A673 (cell line): ENCODE measurements around the gene CDH23. TPM values are rescaled to one million over a fixed set of nuclear protein-coding genes. Genes with fewer than 3 reads are reported as not detected.

ENCODE experiments used
- BruUV-seq: library from RNA; stranded (reverse); fragments of 400-500 nt; replicated peaks from 2 replicates; lab custom pipeline; 2021; lab: Mats Ljungman, UMichigan
- CTCF ChIA-PET: fragments of 300-600 bp; sonication (Branson Sonifier 250); formaldehyde crosslinking; loops from one replicate; lab custom pipeline; 2022; ENCODE audit warnings: antibody characterized with exemption; lab: Charles Lee
- POLR2A ChIA-PET: fragments of 300-600 bp; sonication (Branson Sonifier 250); formaldehyde crosslinking; loops from one replicate; lab custom pipeline; 2022; ENCODE audit warnings: antibody characterized with exemption; ENCODE audit not compliant: low non-redundant PET; lab: Charles Lee
- DNase-seq: peaks from one replicate; pipeline ENCODE4 v3.0.0-alpha.2; 2015; ENCODE audit warnings: low spot score
- H3K27ac ChIP-seq: fragments of 200-600 bp; sonication (generic); 2 replicates; pipeline ENCODE4 v1.5.1; 2016; ENCODE audit warnings: mixed run types, low read depth, mild to moderate bottlenecking, mixed read lengths, antibody characterized with exemption, low read length; ENCODE audit not compliant: poor library complexity, severe bottlenecking
- H3K27me3 ChIP-seq: fragments of 200-600 bp; sonication (generic); replicated peaks from 2 replicates; pipeline ENCODE4 v1.6.1; 2017; ENCODE audit warnings: mixed run types, low read depth, mild to moderate bottlenecking, mixed read lengths, antibody characterized with exemption, low read length; ENCODE audit not compliant: insufficient read depth, poor library complexity
- H3K36me3 ChIP-seq: fragments of 200-600 bp; sonication (generic); 2 replicates; pipeline ENCODE4 v1.6.1; 2016; ENCODE audit warnings: mixed run types, mild to moderate bottlenecking, mixed read lengths, antibody characterized with exemption, low read length; ENCODE audit not compliant: insufficient read depth, poor library complexity, severe bottlenecking
- H3K4me1 ChIP-seq: fragments of 200-600 bp; sonication (generic); 2 replicates; pipeline ENCODE4 v1.6.1; 2017; ENCODE audit warnings: mixed run types, mild to moderate bottlenecking, mixed read lengths, antibody characterized with exemption, low read length; ENCODE audit not compliant: insufficient read depth, poor library complexity, severe bottlenecking
- H3K4me3 ChIP-seq: fragments of 200-600 bp; sonication (generic); 2 replicates; pipeline ENCODE4 v1.5.1; 2016; ENCODE audit warnings: low read depth, mixed run types, mild to moderate bottlenecking, mixed read lengths, low read length; ENCODE audit not compliant: poor library complexity, severe bottlenecking
- H3K9me3 ChIP-seq: fragments of 200-600 bp; sonication (generic); 2 replicates; pipeline ENCODE4 v1.6.1; 2016; ENCODE audit warnings: mixed run types, low read depth, mild to moderate bottlenecking, mixed read lengths, antibody characterized with exemption, low read length; ENCODE audit not compliant: poor library complexity, severe bottlenecking
- EZH2 ChIP-seq: fragments of 200-600 bp; sonication (generic); IDR thresholded peaks from 2 replicates; pipeline ENCODE4 v1.6.1; 2017; ENCODE audit warnings: borderline replicate concordance, low read depth, mild to moderate bottlenecking, mixed read lengths, antibody characterized with exemption, low read length; ENCODE audit not compliant: poor library complexity, severe bottlenecking
- intact Hi-C: fragments of 100-400 bp; cut with micrococcal nuclease; formaldehyde crosslinking; loops from one replicate; pipeline ENCODE4 v1.10.0; 2022; ENCODE audit not compliant: unreplicated experiment
- total RNA-seq: library from RNA; stranded (reverse); gene quantifications from 2 replicates; pipeline ENCODE4 v1.2.3, GENCODE V29; 2021
- TF ChIP-seq, protein P1 (sequence below): fragments of 300-800, 200-600 bp; sonication (generic); conservative IDR thresholded peaks from 2 replicates; pipeline ENCODE4 v1.5.1; 2017; ENCODE audit warnings: low read depth, mild to moderate bottlenecking, antibody characterized with exemption, low read length, moderate library complexity, mixed read lengths

The CDH23 gene
- total RNA-seq, 1 experiment from 2014 or later: 49.7 TPM

DNA sequence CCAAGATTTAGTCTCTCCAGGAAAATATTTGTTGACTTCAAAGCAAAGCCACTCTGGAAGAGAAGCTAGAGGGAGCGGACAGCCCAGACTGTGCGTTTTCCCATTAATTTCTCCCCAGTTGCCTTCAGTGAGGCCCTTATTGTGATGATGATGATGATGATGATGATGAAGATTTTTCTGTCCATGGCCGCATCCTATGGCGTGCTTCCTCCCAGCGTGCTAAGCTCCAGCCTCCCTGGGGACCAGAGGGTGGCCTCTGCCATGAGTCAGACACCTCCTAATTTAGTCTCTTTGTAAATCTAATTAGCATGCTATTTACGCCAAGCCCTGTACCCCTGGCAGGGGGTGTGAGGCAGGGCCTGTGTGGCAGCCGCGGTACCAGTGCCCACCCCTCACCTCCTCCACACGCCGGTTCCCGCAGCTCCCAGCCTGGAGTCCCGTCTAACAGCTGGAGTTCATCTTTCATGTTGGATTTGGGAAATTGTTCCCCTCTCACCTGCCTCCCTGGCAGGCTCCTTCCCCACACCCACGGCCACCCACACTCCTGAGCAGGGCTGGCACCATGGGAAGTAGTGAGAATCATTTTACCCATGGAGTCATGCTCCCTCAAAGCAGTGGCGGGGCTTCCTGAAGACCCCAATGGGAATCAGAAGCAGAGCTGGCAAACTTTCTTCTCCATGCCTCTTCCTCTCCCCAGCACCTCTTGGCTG is 230.7 kb downstream of the CDH23 start:
- Histone ChIP-seq H3K27ac (no peak overlapping the region), H3K9me3 (no peaks in the 10 kb centered on the region), H3K4me3 (no peak overlapping the region), H3K27me3 (no peaks in the 10 kb centered on the region), H3K36me3 (no peaks in the 10 kb centered on the region), H3K4me1 (peaks cover 11% of the 10 kb centered on the region)
- no TSS peak for BruUV-seq
- peak; percentile 74 for DNase-seq
- POLR2A ChIA-PET: no interaction called here
- no peak for TF ChIP-seq EZH2
- TF ChIP-seq, protein P1, sequence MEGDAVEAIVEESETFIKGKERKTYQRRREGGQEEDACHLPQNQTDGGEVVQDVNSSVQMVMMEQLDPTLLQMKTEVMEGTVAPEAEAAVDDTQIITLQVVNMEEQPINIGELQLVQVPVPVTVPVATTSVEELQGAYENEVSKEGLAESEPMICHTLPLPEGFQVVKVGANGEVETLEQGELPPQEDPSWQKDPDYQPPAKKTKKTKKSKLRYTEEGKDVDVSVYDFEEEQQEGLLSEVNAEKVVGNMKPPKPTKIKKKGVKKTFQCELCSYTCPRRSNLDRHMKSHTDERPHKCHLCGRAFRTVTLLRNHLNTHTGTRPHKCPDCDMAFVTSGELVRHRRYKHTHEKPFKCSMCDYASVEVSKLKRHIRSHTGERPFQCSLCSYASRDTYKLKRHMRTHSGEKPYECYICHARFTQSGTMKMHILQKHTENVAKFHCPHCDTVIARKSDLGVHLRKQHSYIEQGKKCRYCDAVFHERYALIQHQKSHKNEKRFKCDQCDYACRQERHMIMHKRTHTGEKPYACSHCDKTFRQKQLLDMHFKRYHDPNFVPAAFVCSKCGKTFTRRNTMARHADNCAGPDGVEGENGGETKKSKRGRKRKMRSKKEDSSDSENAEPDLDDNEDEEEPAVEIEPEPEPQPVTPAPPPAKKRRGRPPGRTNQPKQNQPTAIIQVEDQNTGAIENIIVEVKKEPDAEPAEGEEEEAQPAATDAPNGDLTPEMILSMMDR: no peak
- intact Hi-C loops: no loop called here
- CTCF ChIA-PET: no interaction called here

DNA sequence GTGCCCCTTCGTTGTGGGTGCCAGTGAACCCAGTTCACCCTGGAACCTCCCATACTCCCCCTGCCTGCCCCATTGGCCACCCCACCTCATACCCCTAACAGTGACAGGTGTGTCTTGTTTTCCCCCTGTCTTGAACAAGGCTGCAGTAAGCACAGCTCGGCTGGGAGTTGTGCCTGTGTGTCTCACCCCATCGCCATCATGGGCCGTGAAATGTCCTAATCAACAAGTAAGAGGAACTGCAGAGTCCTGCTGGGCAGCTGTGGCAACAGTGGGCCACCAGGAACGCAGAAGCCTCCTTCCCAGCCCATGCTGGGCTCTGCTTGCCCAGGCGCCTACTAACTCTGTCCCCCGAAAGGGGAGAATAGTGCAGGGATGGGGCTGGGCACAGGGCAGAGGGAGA is 231.2 kb downstream of the CDH23 start:
- H3K36me3 ChIP-seq: no peaks in the 10 kb centered on the region
- no peaks in the 10 kb centered on the region for H3K27me3 ChIP-seq
- peaks cover 11% of the 10 kb centered on the region for H3K4me1 ChIP-seq
- intact Hi-C loops: no loop called here
- no peak overlapping the region for H3K27ac ChIP-seq
- TF ChIP-seq, protein P1: no peak
- no peak for TF ChIP-seq EZH2
- POLR2A ChIA-PET: no interaction called here
- BruUV-seq: no TSS peak
- no peak for DNase-seq
- no peak overlapping the region for H3K4me3 ChIP-seq
- H3K9me3 ChIP-seq: no peaks in the 10 kb centered on the region
- CTCF ChIA-PET: no interaction called here

DNA sequence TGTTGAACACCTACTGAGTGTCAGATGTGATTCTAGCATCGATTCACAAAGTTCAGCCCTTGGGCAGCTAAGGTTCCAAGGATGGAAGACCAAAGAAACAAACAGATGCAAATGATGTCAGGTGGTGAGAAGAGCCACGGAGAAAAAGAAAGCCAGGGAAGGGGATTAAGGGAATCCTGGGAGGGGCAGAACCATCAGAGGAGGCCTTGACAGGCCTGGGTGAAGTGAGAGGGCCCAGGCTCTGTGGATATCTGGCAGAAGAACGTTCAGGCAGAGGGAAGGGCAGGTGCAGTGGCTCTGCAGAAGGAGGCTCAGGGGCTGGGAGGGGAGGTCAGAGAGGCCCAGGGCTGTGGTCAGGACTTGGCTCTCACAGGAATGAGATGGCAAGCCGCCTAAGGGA is 232.4 kb downstream of the CDH23 start:
- ChIA-PET POLR2A (no interaction called here), CTCF (no interaction called here)
- TF ChIP-seq EZH2: no peak
- TF ChIP-seq, protein P1: no peak
- intact Hi-C loops: no loop called here
- Histone ChIP-seq H3K4me3 (no peak overlapping the region), H3K36me3 (no peaks in the 10 kb centered on the region), H3K27ac (no peak overlapping the region), H3K4me1 (peaks cover 11% of the 10 kb centered on the region), H3K27me3 (no peaks in the 10 kb centered on the region), H3K9me3 (no peaks in the 10 kb centered on the region)
- BruUV-seq: no TSS peak
- DNase-seq: no peak
